ACHN (cell line): Measurements from ENCODE around the gene C3.
"Not testable (repeated sequence)": the region's sequence is repeated elsewhere in the genome, so short reads cannot be mapped to it uniquely, and the experiment has no call there.

Experiments
- DNase-seq: peaks from one replicate; pipeline ENCODE4 v3.0.0-alpha.2; 2015
- in situ Hi-C: cut with HindIII; loops from 2 replicates; pipeline ENCODE4 v1.10.0; 2017; ENCODE audit warnings: low sequenced_read_pairs, low pct_ligation_motif_present, low pct_unique_long_range_greater_than_20kb

Gene C3

GRCh38 chr19:6718111-6718740 is 2.2 kb downstream of the C3 start:
- in situ Hi-C loops = no loop called here
- no peak for DNase-seq

- no peak for DNase-seq
- in situ Hi-C loops = no loop called here
Measured at GRCh38 chr19:6717441-6717971, 2.9 kb downstream of the C3 start.

- in situ Hi-C loops = no loop called here
Measured at GRCh38 chr19:6717036-6717435, 3.4 kb downstream of the C3 start.

DNA sequence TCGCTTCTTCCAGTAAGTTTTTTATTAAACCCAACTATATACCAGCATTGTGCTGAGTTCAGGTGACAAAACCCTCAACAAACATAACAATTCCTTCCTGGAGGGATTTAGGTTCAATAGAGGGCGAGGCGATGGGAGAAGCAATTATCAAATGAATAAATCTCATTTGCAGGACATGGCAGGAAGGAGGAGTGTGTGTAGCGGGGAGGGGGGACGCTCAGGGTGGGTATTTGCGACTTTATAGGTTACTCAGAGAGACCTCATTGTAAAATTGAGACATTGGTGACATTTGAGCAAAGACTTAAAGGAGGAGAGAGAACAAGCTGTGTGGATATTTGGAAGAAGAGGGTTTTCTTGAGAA is 3.9 kb downstream of the C3 start:
- no peak for DNase-seq
- in situ Hi-C loops = no loop called here

More at GRCh38 chr19:6717036-6717435, 3.4 kb downstream of the C3 start:
- DNase-seq = no peak

DNA sequence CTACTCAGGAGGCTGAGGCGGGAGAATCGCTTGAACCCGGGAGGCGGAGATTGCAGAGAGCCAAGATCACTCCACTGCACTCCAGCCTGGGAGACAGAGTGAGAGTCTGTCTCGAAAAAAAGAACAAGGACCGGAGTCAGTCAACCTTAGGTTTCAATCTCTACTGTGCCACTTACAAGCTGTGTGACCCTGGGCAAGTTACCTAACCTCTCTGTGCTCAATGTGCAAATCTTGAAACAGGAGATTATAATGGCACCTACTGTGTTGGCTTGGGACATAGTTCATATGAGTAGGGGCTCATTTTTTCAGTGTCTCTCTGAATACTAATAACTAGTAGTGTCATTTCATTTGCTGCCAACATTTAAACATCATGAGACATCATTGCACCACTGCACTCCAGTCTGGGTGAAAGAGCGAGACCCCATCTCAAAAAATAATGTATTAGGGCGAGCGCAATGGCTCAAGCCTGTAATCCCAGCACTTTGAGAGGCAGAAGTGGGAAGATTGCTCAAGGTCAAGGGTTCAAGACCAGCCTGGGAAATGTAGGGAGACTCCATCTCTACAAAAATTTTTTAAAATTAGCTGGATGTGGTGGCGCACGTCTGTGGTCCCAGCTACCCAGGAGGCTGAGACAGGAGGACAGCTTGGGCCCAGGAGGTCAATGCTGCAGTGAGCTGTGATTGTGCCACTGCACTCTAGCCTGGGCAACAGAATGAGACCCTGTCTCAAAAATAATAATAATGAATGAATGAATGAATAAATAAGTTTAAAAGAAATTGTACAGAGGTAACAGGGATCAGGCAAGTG is 5.5 kb downstream of the C3 start:
- no peak for DNase-seq
- in situ Hi-C loops = no loop called here

- in situ Hi-C loops = no loop called here
Measured at GRCh38 chr19:6713773-6714692, 6.4 kb downstream of the C3 start.

GRCh38 chr19:6712692-6713670 is 7.5 kb downstream of the C3 start:
- in situ Hi-C loops = no loop called here
- no peak for DNase-seq

More at GRCh38 chr19:6713773-6714692, 6.4 kb downstream of the C3 start:
- no peak for DNase-seq

DNA sequence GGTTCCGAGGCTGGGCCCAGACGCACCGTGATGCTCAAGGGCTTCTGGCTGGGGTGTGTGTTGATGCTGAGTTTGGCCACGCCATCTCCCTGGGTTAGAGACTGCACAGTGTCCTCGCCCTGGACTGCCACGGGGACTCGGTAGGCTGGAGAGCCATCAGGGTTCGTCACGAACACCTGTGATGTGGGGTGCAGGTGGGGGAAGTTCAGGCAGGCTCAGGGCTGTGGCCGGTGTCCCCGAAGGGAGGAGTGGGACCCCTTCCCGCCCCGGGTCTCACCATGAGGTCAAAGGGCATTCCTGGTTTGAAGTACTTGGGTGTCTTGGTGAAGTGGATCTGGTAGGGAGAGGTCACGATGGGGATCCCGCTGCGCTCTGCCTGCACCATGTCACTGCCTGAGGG is 8.2 kb downstream of the C3 start:
- in situ Hi-C loops = no loop called here
- no peak for DNase-seq

- in situ Hi-C loops = no loop called here
Measured at GRCh38 chr19:6711605-6712004, 8.8 kb downstream of the C3 start.

GRCh38 chr19:6711078-6711361 is 9.4 kb downstream of the C3 start:
- in situ Hi-C loops = no loop called here
- DNase-seq = no peak

More at GRCh38 chr19:6711605-6712004, 8.8 kb downstream of the C3 start:
- DNase-seq = no peak

DNA sequence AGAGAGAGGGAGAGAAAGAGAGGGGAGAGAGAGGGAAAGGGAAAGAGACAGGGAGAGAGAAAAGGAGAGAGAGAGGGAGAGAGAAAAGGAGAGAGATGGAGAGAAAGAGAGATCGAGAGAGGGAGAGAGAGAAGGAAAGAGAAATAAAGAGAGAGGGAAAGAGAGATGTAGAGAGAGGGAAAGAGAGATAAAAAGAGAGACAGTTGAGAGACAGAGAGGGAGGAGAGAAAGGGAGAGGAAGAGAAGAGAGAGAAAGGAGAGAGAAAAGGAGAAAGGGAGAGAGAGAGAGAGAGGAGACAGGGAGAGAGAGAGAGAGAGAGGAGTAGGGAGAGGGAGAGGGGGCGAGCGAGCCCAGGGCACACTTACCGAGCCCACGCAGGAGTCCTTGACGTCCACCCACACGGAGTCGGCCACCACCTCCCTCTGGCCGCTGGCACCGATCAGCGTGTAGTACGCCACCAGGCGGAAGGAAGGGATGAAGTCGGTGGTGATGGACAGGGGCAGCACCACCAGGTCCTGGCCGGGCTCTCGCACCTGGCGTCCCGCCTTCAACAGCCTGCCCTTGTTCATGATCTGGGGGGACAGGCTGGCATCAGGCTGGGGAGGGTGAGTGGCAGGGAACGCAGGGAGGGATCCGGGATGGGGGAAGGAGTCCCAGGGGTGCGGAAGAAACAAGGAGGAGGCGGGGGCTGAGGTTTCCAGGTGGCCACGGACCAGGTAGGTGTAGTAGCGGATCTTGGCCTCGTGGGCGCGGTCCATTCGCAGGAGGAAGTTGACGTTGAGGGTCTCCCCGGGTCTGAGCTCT is 10.0 kb downstream of the C3 start:
- in situ Hi-C loops = no loop called here
- DNase-seq = no peak

- in situ Hi-C loops = no loop called here
- DNase-seq = no peak
Measured at GRCh38 chr19:6709549-6709948, 10.9 kb downstream of the C3 start.

GRCh38 chr19:6708913-6709312 is 11.5 kb downstream of the C3 start:
- DNase-seq, in situ Hi-C loops: not testable (repeated sequence)

DNA sequence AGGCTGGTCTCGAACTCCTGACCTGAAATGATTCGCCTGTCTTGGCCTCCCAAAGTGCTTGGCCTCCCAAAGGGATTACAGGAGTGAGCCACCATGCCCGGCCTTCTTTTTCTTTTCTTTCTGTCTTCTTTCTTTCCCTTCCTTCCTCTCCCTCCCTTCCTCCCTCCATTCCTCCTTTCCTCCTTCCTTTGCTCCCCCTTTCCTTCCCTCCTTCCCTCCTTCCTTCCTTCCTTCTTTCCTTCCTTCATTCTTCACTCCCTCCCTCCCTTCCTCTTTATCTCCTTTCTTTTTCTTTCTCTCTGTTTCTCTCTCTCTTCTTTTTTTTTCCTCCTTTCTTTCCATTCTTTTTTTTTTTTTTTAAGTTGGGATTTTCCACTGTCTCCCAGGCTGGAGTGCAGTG is 12.1 kb downstream of the C3 start:
- DNase-seq = no peak
- in situ Hi-C loops = no loop called here

DNA sequence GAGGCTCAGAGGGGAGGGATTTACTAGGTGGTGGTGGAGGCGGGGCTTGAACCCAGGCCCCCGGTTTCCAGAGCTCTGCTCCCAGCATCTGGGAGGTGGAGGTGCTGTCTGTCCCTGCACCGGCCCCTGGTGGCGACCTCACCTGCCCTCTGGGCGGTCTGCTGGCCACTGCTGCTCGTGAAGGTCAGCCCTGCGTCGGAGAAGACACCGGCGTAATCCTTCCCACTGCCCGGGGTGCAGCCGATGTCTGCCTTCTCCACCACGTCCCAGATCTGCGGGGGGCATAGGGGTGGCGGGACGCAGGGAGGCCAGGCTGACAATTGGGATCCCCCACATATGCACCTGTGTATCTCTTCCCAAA is 12.8 kb downstream of the C3 start:
- no peak for DNase-seq
- in situ Hi-C loops = no loop called here

- in situ Hi-C loops = no loop called here
- DNase-seq = no peak
Measured at GRCh38 chr19:6707011-6707657, 13.3 kb downstream of the C3 start.

DNA sequence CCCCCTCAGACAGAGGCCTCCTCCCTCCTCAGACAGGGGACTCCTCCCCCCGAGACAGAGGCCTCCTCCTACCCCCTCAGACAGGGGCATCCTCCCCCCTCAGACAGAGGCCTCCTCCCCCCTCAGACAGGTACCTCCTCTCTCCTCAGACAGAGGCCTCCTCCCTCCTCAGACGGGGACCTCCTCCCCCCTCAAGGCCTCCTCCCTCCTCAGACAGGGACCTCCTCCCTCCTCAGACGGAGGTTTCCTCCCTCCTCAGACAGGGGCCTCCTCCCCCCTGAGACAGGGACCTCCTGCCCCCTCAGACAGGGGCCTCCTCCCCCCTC is 13.9 kb downstream of the C3 start:
- in situ Hi-C loops = no loop called here
- DNase-seq = no peak
